Coronary artery (tissue), 2 donors: Measurements from ENCODE around the gene MRNIP.
"Not testable (repeated sequence)": the region's sequence is repeated elsewhere in the genome, so short reads cannot be mapped to it uniquely, and the experiment has no call there.

Experiments
- DNase-seq: peaks from one replicate; pipeline ENCODE4 v3.0.0-alpha.2; 2017; ENCODE audit warnings: low spot score
- H3K27ac ChIP-seq, 2 donors: fragments of 200-600 bp; sonication (generic); one replicate each; pipeline ENCODE4 v1.5.1; 2016 to 2019
- H3K4me3 ChIP-seq: fragments of 200-600 bp; sonication (generic); 2 replicates; pipeline ENCODE4 v1.5.1; 2016; ENCODE audit warnings: mild to moderate bottlenecking, moderate library complexity
- TF ChIP-seq, protein P1 (sequence below): fragments of 200-600 bp; sonication (generic); IDR thresholded peaks from one replicate; pipeline ENCODE4 v1.5.1; 2019; ENCODE audit warnings: antibody characterized with exemption

MRNIP gene

DNA sequence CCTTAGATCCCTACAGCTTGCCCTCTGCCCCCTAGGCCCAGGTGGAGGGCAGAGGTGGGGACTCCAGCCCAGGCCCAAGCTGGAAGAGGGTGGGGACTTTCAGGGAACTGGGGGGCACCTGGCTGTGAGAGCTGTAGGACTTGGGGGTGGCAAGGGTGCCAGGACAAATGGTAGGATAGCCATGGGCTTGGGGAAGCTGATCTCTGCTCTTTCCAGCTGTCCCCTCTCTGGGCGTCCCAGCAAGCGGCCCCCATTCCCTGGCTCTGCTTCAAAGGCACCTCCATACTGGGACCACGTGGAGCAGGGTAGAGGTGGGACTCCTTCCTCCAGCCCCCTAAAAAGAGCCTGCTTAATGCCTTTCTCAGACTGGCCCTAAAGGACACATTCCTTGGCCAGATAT lies 64.4 kb downstream of the MRNIP start:
- TF ChIP-seq, protein P1, sequence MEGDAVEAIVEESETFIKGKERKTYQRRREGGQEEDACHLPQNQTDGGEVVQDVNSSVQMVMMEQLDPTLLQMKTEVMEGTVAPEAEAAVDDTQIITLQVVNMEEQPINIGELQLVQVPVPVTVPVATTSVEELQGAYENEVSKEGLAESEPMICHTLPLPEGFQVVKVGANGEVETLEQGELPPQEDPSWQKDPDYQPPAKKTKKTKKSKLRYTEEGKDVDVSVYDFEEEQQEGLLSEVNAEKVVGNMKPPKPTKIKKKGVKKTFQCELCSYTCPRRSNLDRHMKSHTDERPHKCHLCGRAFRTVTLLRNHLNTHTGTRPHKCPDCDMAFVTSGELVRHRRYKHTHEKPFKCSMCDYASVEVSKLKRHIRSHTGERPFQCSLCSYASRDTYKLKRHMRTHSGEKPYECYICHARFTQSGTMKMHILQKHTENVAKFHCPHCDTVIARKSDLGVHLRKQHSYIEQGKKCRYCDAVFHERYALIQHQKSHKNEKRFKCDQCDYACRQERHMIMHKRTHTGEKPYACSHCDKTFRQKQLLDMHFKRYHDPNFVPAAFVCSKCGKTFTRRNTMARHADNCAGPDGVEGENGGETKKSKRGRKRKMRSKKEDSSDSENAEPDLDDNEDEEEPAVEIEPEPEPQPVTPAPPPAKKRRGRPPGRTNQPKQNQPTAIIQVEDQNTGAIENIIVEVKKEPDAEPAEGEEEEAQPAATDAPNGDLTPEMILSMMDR, result no peak
- Histone ChIP-seq H3K27ac (peak overlapping the region; percentile 21 to 89), H3K4me3 (peak overlapping the region; percentile 89)
- DNase-seq, result no peak

DNA sequence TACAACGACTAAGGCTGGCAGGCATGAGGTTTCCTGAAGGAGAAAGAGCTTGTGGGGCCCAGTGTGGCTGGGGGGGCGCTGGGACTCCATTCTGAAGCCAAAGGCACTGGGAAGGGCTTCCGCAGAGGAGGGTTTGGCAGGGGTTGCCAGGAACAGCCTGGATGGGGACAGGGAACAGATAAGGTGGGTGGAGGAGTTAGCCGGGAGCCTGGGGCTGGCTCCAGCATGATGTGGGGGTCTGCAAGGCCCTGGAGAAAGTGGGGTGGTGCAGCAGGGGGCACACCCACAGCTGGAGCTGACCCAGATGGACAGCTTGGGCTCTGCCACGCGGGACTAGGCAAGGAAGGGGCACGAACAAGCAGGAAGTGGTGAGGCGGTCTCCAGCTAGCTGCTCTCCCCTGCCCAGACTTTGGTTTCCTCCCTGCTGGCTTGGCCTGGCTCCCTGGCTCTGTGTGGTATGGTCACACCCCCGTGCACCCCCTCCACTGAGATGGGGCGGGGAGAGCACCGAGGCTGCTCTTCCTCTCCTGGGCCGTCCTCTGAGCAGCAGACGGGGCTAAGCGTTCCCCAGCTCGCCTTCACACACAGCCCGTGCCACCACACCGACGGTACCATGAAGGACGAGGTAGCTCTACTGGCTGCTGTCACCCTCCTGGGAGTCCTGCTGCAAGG lies 65.0 kb downstream of the MRNIP start, which contains the start of gene LTC4S:
Gene LTC4S, plus strand, starts transcription at position 519 of the 672 bp plus-strand sequence. Its CDS starts 95 bp downstream, at position 614.
- Histone ChIP-seq H3K27ac (peak within 1 kb of the TSS; percentile 21 to 89), H3K4me3 (peak within 1 kb of the TSS; percentile 89)
- DNase-seq, result no peak
- TF ChIP-seq, protein P1, result no peak

DNA sequence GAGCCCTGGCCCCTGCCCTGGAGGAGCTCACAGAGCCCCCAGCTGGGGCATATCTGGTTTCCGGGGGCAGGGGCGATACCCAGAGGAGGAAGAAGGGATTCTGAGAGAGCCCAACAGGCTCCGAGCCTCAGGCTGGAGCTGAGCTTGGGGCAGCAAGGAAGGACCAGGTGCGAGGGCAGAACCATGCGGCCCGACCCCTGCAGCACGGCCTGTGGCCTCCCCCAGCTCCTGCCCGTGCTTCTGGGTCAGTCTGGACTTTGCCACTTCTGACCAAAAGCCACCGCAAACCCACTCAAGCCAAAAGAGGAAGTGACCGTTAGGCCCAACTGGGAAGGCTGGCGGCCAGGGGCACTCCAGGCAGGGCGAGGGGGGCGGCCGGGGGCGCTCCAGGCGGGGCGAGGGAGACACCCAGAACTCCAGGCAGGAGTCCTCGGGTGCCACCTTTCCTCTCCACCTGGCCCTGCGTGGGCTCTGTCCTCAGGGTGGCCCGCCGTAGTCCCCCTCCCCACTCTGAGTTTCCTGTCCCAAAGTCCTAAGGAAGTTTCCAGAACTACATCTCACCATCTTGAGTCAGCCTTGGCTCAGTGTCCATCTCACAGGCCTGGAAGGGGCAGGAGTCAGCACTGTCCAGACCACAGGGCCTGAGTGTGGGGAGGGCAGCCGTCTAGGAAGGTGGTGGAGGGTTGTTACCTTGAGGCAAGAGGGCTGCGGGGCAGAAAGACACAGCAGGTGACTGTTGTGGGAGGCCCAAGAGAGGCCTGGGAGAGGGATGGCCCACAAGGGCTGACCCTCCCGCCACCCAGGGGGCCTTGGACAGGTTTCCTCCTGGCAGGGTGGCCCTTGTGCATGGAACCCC lies 65.8 kb downstream of the MRNIP start:
- DNase-seq, result no peak
- peak overlapping the region; percentile 21 to 89 for H3K27ac ChIP-seq

DNA sequence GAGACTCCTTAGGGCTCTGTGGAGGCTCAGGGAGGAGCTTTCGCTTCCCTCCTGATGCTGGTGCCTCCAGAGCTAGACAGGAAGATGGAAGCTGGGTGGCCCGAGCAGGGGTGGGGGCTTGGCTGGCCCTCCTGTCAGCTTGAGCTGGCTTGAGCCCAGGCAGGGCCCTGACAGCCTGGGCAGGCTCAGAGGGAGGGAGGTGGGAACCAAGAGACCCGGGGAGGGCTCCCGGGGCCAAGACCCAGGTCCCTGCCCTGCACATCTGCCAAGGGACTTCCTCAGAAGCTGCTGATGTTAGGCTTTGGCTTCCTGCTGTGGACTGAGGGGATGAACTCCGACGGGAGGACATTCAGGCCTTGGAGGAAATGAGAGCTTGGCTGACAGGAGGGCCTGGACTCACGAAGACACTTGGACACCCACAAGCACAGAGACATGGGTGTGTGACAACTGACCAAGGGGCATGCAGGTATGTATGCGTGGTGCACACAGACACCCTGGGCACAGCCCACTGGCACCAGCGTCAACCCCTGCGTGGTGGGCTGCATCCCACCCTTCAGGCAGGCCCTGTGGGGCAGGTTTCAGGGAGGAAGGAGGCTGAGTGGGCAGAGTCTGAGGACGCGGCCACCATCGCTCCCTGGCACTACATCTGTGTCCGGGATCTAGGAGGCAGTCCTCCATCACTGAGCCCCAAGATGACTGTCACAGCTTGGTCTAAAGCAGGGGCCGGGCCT lies 66.6 kb downstream of the MRNIP start:
- Histone ChIP-seq H3K27ac (peak overlapping the region; percentile 21 to 89), H3K4me3 (no peak overlapping the region)
- TF ChIP-seq, protein P1, result no peak
- DNase-seq, result no peak

More for the DNA sequence above, 65.8 kb downstream of the MRNIP start:
- TF ChIP-seq, protein P1, result no peak
- H3K4me3 ChIP-seq, result peak overlapping the region; percentile 89

DNA sequence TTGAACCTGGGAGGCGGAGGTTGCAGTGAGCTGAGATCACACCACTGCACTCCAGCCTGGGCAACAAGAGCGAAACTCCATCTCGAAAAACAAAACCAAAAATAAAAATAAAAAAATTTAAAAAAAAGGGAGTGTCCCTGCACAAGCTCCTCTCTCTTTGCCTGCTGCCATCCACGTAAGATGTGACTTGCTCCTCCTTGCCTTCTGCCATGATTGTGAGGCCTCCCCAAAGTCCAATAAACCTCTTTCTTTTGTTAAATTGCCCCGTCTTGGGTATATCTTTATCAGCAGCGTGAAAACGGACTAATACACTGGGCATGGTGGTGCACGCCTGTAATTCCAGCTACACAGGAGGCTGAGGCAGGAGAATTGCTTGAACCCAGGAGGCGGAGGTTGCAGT lies 69.3 kb downstream of the MRNIP start:
- not testable (repeated sequence) for H3K27ac ChIP-seq, DNase-seq, H3K4me3 ChIP-seq

DNA sequence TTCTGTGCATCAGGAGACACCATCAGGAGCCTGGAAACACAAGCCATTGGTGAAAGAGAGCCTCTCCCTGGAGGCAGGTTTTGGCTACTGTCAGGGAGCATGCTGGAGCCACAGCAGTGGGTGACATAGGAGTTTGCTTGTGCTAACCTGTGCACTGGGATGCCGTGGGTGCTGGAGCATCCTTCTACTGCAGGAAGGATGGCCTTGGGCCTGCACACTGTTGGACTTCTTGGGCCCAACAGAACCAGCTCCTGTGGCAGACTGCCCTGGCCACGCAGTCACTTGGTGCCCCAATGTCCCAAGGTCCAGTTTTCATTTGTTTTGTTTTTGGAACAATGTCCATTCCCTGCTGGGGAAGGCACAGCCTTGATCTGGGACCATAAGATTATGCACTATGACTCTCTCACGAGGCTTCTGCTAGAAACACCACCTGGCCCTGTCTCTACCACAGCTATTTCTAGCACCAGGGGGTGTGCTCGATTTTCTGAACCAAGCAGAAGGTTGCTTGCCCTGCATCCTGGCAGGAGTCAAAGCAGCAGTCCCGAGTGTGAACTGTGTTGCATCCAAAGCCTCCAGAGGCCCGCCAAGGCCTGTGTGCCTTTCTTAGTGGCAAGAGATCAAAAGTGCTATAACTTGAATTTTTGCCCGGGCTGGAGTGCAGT lies 70.3 kb downstream of the MRNIP start:
- no peak for DNase-seq
- TF ChIP-seq, protein P1, result no peak
- Histone ChIP-seq H3K4me3 (no peak overlapping the region), H3K27ac (no peak overlapping the region)
